H9 (cell line): ENCODE measurements around the gene CERS6. TPM values are rescaled to one million over a fixed set of nuclear protein-coding genes. Genes with fewer than 3 reads are reported as not detected.

ENCODE experiments used
- DNase-seq: peaks from one replicate; pipeline ENCODE4 v3.0.0-alpha.2; 2017
- H2AFZ ChIP-seq: one replicate; pipeline ENCODE4 v1.6.1; 2013; ENCODE audit warnings: mild to moderate bottlenecking, low read length, control low read depth, moderate library complexity
- H2AK5ac ChIP-seq: 2 replicates; pipeline ENCODE4 v1.6.1; 2013; ENCODE audit warnings: low read length, control low read depth, mixed read lengths; ENCODE audit not compliant: insufficient read length
- H2BK120ac ChIP-seq: one replicate; pipeline ENCODE4 v1.6.1; 2013; ENCODE audit warnings: low read depth, mild to moderate bottlenecking, low read length, control low read depth, inconsistent platforms; ENCODE audit not compliant: poor library complexity, severe bottlenecking
- H2BK12ac ChIP-seq: 2 replicates; pipeline ENCODE4 v1.6.1; 2013; ENCODE audit warnings: low read length, control low read depth, mixed read lengths, low read depth; ENCODE audit not compliant: insufficient read length
- H2BK15ac ChIP-seq: 2 replicates; pipeline ENCODE4 v1.6.1; 2013; ENCODE audit warnings: low read depth, low read length, control low read depth
- H2BK20ac ChIP-seq: one replicate; pipeline ENCODE4 v1.6.1; 2013; ENCODE audit warnings: low read depth, mild to moderate bottlenecking, low read length, control low read depth, inconsistent platforms; ENCODE audit not compliant: poor library complexity, severe bottlenecking
- H2BK5ac ChIP-seq: 2 replicates; pipeline ENCODE4 v1.6.1; 2013; ENCODE audit warnings: low read length, control low read depth, mixed read lengths; ENCODE audit not compliant: insufficient read length
- H3K14ac ChIP-seq: 2 replicates; pipeline ENCODE4 v1.6.1; 2013; ENCODE audit warnings: low read length, control low read depth; ENCODE audit not compliant: insufficient read depth
- H3K18ac ChIP-seq: 2 replicates; pipeline ENCODE4 v1.6.1; 2013; ENCODE audit warnings: low read depth, mild to moderate bottlenecking, mixed read lengths, low read length, control low read depth; ENCODE audit not compliant: insufficient read length
- H3K23ac ChIP-seq: 2 replicates; pipeline ENCODE4 v1.6.1; 2013; ENCODE audit warnings: low read length, control low read depth, mixed read lengths, low read depth; ENCODE audit not compliant: insufficient read length
- H3K23me2 ChIP-seq: 2 replicates; pipeline ENCODE4 v1.6.1; 2013; ENCODE audit warnings: low read depth, mild to moderate bottlenecking, mixed read lengths, low read length, control low read depth; ENCODE audit not compliant: insufficient read length, poor library complexity, severe bottlenecking
- H3K27ac ChIP-seq: 2 replicates; pipeline ENCODE4 v1.5.1; 2013; ENCODE audit warnings: low read length, control low read depth, mixed read lengths, low read depth; ENCODE audit not compliant: insufficient read length
- H3K27me3 ChIP-seq: 2 replicates; pipeline ENCODE4 v1.6.1; 2013; ENCODE audit warnings: low read length, control low read depth, inconsistent platforms; ENCODE audit not compliant: insufficient read depth
- H3K4ac ChIP-seq: 2 replicates; pipeline ENCODE4 v1.6.1; 2013; ENCODE audit warnings: low read depth, mild to moderate bottlenecking, control low read depth, inconsistent platforms, low read length, moderate library complexity
- H3K4me1 ChIP-seq: 2 replicates; pipeline ENCODE4 v1.6.1; 2013; ENCODE audit warnings: low read length, control low read depth, inconsistent platforms; ENCODE audit not compliant: insufficient read depth
- H3K4me2 ChIP-seq: 2 replicates; pipeline ENCODE4 v1.6.1; 2013; ENCODE audit warnings: low read length, control low read depth, mixed read lengths; ENCODE audit not compliant: insufficient read length, insufficient read depth
- H3K56ac ChIP-seq: 2 replicates; pipeline ENCODE4 v1.6.1; 2013; ENCODE audit warnings: low read depth, mild to moderate bottlenecking, mixed read lengths, low read length, control low read depth; ENCODE audit not compliant: insufficient read length
- H3K79me1 ChIP-seq: 2 replicates; pipeline ENCODE4 v1.6.1; 2013; ENCODE audit warnings: low read depth, mild to moderate bottlenecking, moderate library complexity, low read length, control low read depth, inconsistent platforms; ENCODE audit not compliant: insufficient read depth, poor library complexity, severe bottlenecking
- H3K79me2 ChIP-seq: 2 replicates; pipeline ENCODE4 v1.6.1; 2013; ENCODE audit warnings: low read length, control low read depth, inconsistent platforms; ENCODE audit not compliant: insufficient read depth
- H3K9ac ChIP-seq: 2 replicates; pipeline ENCODE4 v1.6.1; 2013; ENCODE audit warnings: low read length, control low read depth, mixed read lengths; ENCODE audit not compliant: insufficient read length; ENCODE audit errors: extremely low read depth
- H3K9me3 ChIP-seq: one replicate; pipeline ENCODE4 v1.6.1; 2013; ENCODE audit warnings: low read depth, low read length, inconsistent platforms; ENCODE audit not compliant: control insufficient read depth
- H3T11ph ChIP-seq: one replicate; pipeline ENCODE4 v1.6.1; 2013; ENCODE audit warnings: mild to moderate bottlenecking, low read length, control low read depth, inconsistent platforms
- H4K20me1 ChIP-seq: one replicate; pipeline ENCODE4 v1.6.1; 2013; ENCODE audit not compliant: control insufficient read depth, insufficient read length, insufficient read depth
- H4K5ac ChIP-seq: 2 replicates; pipeline ENCODE4 v1.6.1; 2013; ENCODE audit warnings: low read depth, mild to moderate bottlenecking, mixed read lengths, low read length, control low read depth; ENCODE audit not compliant: insufficient read length
- H4K8ac ChIP-seq: replicated peaks from 2 replicates; pipeline ENCODE4 v1.6.1; 2013; ENCODE audit warnings: low read length, control low read depth, mixed read lengths, low read depth; ENCODE audit not compliant: insufficient read length
- H4K91ac ChIP-seq: 2 replicates; pipeline ENCODE4 v1.6.1; 2013; ENCODE audit warnings: low read depth, mild to moderate bottlenecking, moderate library complexity, mixed read lengths, low read length, control low read depth; ENCODE audit not compliant: insufficient read length
- H3K27ac Mint-ChIP-seq, 3 experiments: 2 replicates in 2 of 3; 3 replicates in 1 of 3; pipeline ENCODE4 v1.8.0; 2020 to 2021; ENCODE audit warnings: mixed read lengths in 3 of 3, mild to moderate bottlenecking in 1 of 3, moderate library complexity in 1 of 3
- H3K27me3 Mint-ChIP-seq: 2 replicates; pipeline ENCODE4 v1.8.0; 2021; ENCODE audit warnings: low read depth, mild to moderate bottlenecking, moderate library complexity, mixed read lengths
- H3K36me3 Mint-ChIP-seq, 3 experiments: 2 replicates in 2 of 3; 3 replicates in 1 of 3; pipeline ENCODE4 v1.8.0; 2020 to 2021; ENCODE audit warnings: low read depth in 3 of 3, mixed read lengths in 3 of 3; ENCODE audit not compliant: insufficient read depth in 1 of 3
- H3K4me1 Mint-ChIP-seq, 2 experiments: 2 replicates each; pipeline ENCODE4 v1.8.0; 2020; ENCODE audit warnings: mixed read lengths in 2 of 2
- H3K4me3 Mint-ChIP-seq, 2 experiments: 2 replicates in 1 of 2; 3 replicates in 1 of 2; pipeline ENCODE4 v1.8.0; 2020 to 2021; ENCODE audit warnings: mild to moderate bottlenecking in 2 of 2, mixed read lengths in 2 of 2, moderate library complexity in 1 of 2
- H3K9me3 Mint-ChIP-seq, 2 experiments: 2 replicates in 1 of 2; 3 replicates in 1 of 2; pipeline ENCODE4 v1.8.0; 2020; ENCODE audit warnings: mild to moderate bottlenecking in 2 of 2, mixed read lengths in 2 of 2, moderate library complexity in 1 of 2
- CTCF ChIP-seq: fragments of 200-600 bp; sonication (generic); conservative IDR thresholded peaks from 3 replicates; pipeline ENCODE4 v1.8.0; 2021; ENCODE audit warnings: antibody characterized with exemption, mild to moderate bottlenecking
- total RNA-seq: library from RNA; stranded (reverse); gene quantifications from 2 replicates; pipeline ENCODE4 v1.2.1, GENCODE V29; 2021

CERS6 gene
- total RNA-seq, 1 experiment from 2014 or later = 17.7 TPM

DNA sequence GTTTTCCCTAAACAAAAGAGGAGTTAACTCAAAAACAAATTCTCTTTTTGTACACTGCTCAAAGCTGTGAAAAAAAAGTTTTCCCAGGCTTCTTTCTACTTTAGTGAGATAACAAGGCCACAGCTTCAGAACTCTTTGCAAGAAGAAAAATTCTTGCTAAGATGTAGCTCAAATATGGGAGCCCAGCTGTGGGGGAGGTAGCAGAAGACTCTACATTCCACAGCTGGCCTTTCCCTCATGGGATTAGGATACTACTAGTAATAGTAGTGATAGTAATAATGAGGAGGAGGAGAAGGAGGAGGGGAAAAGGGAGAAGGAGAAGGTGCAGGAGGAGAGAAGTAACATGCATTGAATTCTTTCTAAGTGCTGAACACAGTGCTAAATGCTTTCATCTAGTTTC lies 19.2 kb upstream of the CERS6 start:
- Histone ChIP-seq H3K23me2 (no peaks in the 10 kb centered on the region), H3K4ac (no peak overlapping the region), H3K27ac (no peak overlapping the region), H3K9me3 (no peaks in the 10 kb centered on the region), H3T11ph (no peak overlapping the region), H2BK20ac (no peak overlapping the region), H3K79me2 (no peaks in the 10 kb centered on the region), H4K8ac (no peak overlapping the region), H3K27me3 (no peaks in the 10 kb centered on the region), H3K18ac (no peak overlapping the region), H2BK12ac (no peak overlapping the region), H3K14ac (no peak overlapping the region), H3K9ac (no peak overlapping the region), H4K20me1 (no peaks in the 10 kb centered on the region), H2BK5ac (no peak overlapping the region), H2BK120ac (no peak overlapping the region), H3K4me1 (no peaks in the 10 kb centered on the region), H2AK5ac (no peak overlapping the region), H3K23ac (no peak overlapping the region), H3K56ac (no peak overlapping the region), H4K91ac (no peak overlapping the region), H2BK15ac (no peak overlapping the region), H3K4me2 (no peak overlapping the region), H4K5ac (no peak overlapping the region), H3K79me1 (no peaks in the 10 kb centered on the region), H2AFZ (no peak overlapping the region)
- H3K4me3 Mint-ChIP-seq = no peak overlapping the region; a peak in 1 of 5 replicates
- no peaks in the 10 kb centered on the region for H3K27me3 Mint-ChIP-seq
- no peak overlapping the region for H3K27ac Mint-ChIP-seq
- peaks cover 4 to 9% of the 10 kb centered on the region in 2 experiments for H3K4me1 Mint-ChIP-seq
- no peak for TF ChIP-seq CTCF
- DNase-seq = no peak
- no peaks in the 10 kb centered on the region; a peak in 1 of 7 replicates for H3K36me3 Mint-ChIP-seq
- no peaks in the 10 kb centered on the region for H3K9me3 Mint-ChIP-seq
